PFSK-1 (cell line): Measurements from ENCODE around the gene LPAR1.

Source experiments
- POLR2AphosphoS5 ChIP-seq: IDR thresholded peaks from 2 replicates; pipeline ENCODE4 v1.6.1; 2012; ENCODE audit warnings: low read depth, mild to moderate bottlenecking, control low read depth, low read length, moderate library complexity
- SIN3A ChIP-seq: IDR thresholded peaks from 2 replicates; pipeline ENCODE4 v1.6.1; 2012; ENCODE audit warnings: mild to moderate bottlenecking, low read length, moderate library complexity, borderline replicate concordance; ENCODE audit not compliant: insufficient read depth
- TF ChIP-seq, protein P1 (sequence below), 2 experiments: IDR thresholded peaks; 2 replicates each; pipeline versions ENCODE4 v1.6.1 to v1.8.0; 2011 to 2012; ENCODE audit warnings: low read depth in 2 of 2, low read length in 2 of 2, control low read depth in 1 of 2, inconsistent platforms in 1 of 2, mild to moderate bottlenecking in 1 of 2, moderate library complexity in 1 of 2; ENCODE audit not compliant: insufficient read depth in 1 of 2

DNA sequence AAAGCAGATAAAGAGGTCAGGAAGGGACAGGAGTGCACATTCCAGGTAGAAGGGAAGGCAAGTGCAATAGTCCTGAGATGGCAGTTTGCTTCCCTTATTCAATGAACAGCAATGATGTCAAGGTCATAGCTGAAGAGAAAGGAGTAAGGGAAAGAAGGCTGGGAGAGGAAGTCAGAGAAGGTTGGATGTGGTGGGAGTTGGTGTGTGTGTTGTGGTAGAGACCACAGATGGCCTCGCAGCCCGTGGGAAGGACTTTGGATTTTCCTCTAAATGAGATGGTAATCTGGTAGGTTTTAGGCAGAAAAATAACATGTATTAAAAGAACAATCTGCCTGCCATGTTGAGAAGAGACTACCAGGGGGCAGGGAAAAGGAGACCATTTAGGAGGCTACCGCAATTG lies 25.1 kb upstream of the LPAR1 start:
- TF ChIP-seq POLR2AphosphoS5 (no peak), SIN3A (no peak)
- TF ChIP-seq, protein P1, sequence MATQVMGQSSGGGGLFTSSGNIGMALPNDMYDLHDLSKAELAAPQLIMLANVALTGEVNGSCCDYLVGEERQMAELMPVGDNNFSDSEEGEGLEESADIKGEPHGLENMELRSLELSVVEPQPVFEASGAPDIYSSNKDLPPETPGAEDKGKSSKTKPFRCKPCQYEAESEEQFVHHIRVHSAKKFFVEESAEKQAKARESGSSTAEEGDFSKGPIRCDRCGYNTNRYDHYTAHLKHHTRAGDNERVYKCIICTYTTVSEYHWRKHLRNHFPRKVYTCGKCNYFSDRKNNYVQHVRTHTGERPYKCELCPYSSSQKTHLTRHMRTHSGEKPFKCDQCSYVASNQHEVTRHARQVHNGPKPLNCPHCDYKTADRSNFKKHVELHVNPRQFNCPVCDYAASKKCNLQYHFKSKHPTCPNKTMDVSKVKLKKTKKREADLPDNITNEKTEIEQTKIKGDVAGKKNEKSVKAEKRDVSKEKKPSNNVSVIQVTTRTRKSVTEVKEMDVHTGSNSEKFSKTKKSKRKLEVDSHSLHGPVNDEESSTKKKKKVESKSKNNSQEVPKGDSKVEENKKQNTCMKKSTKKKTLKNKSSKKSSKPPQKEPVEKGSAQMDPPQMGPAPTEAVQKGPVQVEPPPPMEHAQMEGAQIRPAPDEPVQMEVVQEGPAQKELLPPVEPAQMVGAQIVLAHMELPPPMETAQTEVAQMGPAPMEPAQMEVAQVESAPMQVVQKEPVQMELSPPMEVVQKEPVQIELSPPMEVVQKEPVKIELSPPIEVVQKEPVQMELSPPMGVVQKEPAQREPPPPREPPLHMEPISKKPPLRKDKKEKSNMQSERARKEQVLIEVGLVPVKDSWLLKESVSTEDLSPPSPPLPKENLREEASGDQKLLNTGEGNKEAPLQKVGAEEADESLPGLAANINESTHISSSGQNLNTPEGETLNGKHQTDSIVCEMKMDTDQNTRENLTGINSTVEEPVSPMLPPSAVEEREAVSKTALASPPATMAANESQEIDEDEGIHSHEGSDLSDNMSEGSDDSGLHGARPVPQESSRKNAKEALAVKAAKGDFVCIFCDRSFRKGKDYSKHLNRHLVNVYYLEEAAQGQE (IDR thresholded peaks at IDR 0.05; ENCODE audit: insufficient read depth in 1 of 2, low read depth in 2 of 2, low read length in 2 of 2) = no peak
